ENCODE measurements around the gene DENND2C.

DNA sequence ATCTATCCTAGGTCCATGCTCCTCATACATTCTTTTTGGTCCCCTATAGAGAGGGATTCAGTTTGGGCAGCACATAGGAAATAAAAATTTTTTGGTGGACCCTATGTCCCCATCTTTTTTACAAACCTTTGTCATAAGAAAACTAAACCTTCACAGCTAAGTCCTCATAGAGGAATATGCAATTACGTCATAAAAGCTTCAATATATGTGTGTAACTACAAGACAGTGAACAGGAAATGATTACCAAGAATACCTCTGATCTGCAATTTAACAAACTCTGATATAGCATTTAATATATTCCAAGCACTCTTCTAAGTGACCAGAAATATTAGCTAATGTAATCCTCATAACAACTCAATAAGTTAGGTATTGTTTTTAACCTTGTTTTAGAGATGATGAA is 6.3 kb upstream of the DENND2C start:
- TF ChIP-seq POLR2AphosphoS5 (IDR thresholded peaks at IDR 0.05) (no peak), POLR2A (IDR thresholded peaks at IDR 0.05) (no peak)
- TF ChIP-seq, protein P1, sequence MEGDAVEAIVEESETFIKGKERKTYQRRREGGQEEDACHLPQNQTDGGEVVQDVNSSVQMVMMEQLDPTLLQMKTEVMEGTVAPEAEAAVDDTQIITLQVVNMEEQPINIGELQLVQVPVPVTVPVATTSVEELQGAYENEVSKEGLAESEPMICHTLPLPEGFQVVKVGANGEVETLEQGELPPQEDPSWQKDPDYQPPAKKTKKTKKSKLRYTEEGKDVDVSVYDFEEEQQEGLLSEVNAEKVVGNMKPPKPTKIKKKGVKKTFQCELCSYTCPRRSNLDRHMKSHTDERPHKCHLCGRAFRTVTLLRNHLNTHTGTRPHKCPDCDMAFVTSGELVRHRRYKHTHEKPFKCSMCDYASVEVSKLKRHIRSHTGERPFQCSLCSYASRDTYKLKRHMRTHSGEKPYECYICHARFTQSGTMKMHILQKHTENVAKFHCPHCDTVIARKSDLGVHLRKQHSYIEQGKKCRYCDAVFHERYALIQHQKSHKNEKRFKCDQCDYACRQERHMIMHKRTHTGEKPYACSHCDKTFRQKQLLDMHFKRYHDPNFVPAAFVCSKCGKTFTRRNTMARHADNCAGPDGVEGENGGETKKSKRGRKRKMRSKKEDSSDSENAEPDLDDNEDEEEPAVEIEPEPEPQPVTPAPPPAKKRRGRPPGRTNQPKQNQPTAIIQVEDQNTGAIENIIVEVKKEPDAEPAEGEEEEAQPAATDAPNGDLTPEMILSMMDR (IDR thresholded peaks at IDR 0.05 in 8 of 11, conservative IDR thresholded peaks at IDR 0.05 in 3 of 11) = no peak

Data from spleen (tissue), 7 donors.